GM18519 (cell line): ENCODE data around the gene AOC2.
"Not testable (repeated sequence)": the region's sequence is repeated elsewhere in the genome, so short reads cannot be mapped to it uniquely, and the experiment has no call there.

ENCODE experiments used
- ATAC-seq: cut with Tn5 transposase; IDR thresholded peaks from one replicate; pipeline ENCODE4 v1.9.1; 2021; ENCODE audit warnings: mild to moderate bottlenecking, moderate library complexity; ENCODE audit not compliant: unreplicated experiment, low FRiP score

Gene AOC2

DNA sequence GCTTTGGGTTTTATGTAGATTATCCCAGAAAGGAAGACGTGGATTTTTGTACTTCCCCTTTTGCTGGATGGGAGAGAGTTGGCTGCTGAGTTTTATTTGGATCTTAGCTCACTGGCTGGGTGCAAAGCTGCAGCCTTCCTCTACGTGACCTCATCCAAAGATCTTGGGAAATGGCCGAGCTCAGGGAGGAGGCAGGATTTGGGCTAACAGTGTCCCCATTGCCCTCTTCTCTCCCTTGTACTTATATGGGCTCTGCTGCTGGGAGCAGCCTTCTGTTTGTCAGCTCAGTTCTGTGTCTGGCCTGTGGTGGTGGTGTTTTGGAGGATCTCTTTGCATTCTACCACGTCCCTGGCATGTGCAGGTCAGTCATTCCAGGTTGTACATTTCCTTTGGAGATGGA lies 8.6 kb downstream of the AOC2 start:
- no peak for ATAC-seq

DNA sequence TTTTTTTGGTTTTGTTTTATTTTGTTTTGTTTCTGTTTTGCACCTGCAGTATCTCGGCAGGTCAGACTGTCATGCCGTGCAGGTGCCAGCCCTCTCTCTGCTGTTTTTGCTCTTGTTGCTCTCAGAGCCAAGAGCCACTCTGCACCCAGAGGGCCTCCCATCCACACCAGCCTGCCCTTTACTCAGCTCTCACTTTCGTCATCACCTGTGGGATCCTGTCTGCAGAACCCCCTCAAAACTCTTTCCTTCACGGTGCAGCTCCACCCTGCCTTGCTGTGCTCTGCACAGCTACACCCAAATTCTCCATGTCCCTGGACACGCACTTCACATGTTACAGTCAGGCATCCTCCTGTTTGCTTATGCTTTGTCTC lies 9.2 kb downstream of the AOC2 start:
- no peak for ATAC-seq

GRCh38 chr17:42853968-42854790 lies 9.8 kb downstream of the AOC2 start:
- no peak for ATAC-seq

DNA sequence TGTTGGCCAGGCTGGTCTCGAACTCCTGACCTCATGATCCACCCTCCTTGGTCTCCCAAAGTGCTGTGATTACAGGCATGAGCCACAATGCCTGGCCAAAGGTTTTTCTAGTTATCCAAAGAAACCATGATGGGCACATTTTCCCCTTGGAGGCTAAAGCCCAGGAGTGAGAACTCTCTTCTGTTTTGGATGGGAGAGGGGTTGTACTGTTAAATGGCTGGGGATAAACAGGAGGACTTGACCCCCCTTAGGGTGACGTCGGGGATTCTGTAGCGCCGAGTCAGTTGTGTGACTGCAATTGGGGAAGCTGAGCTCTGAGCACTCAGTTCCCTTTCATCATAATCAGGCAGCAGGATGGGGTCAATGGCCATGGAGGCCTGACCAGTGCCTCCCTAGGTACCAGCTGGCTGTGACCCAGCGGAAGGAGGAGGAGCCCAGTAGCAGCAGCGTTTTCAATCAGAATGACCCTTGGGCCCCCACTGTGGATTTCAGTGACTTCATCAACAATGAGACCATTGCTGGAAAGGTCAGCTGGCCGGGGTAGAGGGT lies 10.7 kb downstream of the AOC2 start:
- ATAC-seq: no peak

- ATAC-seq: not testable (repeated sequence)
These were observed 11.7 kb downstream of the AOC2 start for GRCh38 chr17:42856093-42856492.

GRCh38 chr17:42856516-42856915 lies 12.1 kb downstream of the AOC2 start:
- not testable (repeated sequence) for ATAC-seq

DNA sequence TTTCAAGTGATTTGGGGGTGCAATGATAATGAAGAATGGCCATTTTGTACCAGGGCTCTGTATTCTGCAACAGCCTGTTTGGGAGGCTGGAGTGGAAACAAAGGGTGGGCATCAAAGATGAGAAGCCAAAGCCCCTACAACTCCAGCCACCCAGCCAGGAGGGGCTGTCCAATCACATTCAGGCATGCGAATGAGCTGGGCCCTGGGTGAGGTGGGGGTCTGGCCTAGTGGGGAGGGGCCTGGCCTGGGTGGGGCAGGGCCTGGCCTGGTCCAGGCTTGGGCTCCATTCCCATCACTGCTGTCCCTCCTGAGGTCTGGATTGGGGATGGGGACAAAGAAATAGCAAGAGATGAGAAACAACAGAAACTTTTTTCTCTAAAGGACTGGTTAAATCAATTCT lies 13.0 kb downstream of the AOC2 start:
- ATAC-seq: no peak

DNA sequence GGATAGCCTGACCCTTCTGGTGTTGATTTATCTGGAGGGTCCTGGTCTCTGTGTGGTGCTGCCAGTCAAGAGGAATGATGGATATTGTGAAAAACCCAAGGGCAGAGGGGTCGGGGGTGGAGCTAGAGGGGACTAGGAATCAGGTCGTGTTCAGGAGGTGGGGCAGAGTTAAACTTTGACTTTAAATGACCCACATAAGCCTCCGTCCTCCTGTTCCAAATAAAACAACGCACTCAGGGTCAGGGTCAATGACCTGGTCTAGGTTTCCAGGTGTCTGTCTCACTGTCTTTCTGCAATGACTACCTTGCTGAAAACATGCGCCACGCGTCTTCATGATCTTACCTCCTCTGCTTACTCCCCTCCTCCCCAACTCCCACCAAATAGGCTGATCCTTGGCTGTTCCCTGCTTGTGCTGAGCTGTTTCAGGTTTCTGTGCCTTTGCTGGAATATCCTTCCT lies 21.3 kb downstream of the AOC2 start:
- ATAC-seq: no peak

DNA sequence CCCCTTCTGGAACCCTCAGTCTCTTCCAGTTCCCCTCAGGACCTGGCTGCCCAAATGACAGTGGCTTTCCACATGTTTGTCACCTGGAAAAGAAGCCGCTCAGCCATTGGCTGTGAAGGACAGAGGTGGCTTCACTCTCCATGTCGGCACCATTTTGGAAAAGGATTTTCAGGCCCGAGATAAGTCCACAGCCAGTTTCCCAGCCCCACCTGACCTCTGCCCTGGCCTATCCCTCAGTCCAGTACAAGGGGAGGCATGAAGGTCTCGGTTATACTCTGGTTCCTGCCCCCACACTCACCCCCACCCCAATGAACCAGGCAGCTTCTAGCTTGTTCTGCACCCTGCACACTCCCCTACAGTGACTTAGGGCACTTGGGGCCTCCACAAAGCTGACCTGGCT lies 21.8 kb downstream of the AOC2 start:
- no peak for ATAC-seq

GRCh38 chr17:42866631-42867575 lies 22.5 kb downstream of the AOC2 start:
- no peak for ATAC-seq

DNA sequence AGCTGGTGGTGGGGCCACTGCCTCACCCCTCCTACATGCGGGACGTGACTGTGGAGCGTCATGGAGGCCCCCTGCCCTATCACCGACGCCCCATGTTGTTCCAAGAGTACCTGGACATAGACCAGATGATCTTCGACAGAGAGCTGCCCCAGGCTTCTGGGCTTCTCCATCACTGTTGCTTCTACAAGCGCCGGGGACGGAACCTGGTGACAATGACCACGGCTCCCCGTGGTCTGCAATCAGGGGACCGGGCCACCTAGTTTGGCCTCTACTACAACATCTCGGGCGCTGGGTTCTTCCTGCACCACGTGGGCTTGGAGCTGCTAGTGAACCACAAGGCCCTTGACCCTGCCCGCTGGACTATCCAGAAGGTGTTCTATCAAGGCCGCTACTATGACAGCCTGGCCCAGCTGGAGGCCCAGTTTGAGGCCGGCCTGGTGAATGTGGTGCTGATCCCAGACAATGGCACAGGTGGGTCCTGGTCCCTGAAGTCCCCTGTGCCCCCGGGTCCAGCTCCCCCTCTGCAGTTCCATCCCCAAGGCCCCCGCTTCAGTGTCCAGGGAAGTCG lies 23.4 kb downstream of the AOC2 start:
- not testable (repeated sequence) for ATAC-seq

DNA sequence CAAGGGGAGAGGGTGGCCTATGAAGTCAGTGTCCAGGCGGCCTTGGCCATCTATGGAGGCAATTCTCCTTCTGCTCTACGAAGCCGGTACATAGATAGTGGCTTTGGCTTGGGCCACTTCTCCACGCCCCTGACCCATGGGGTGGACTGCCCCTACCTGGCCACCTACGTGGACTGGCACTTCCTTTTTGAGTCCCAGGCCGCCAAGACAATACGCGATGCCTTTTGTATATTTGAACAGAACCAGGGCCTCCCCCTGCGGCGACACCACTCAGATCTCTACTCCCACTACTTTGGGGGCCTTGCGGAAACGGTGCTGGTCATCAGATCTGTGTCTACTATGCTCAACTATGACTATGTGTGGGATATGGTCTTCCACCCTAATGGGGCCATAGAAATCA lies 24.0 kb downstream of the AOC2 start:
- no peak for ATAC-seq

- no peak for ATAC-seq
These were observed 27.3 kb downstream of the AOC2 start for GRCh38 chr17:42871647-42872046.

GRCh38 chr17:42872251-42872965 lies 28.0 kb downstream of the AOC2 start:
- no peak for ATAC-seq

- ATAC-seq: no peak
These were observed 28.9 kb downstream of the AOC2 start for GRCh38 chr17:42873315-42873714.

- not testable (repeated sequence) for ATAC-seq
These were observed 29.7 kb downstream of the AOC2 start for GRCh38 chr17:42873932-42874695.

DNA sequence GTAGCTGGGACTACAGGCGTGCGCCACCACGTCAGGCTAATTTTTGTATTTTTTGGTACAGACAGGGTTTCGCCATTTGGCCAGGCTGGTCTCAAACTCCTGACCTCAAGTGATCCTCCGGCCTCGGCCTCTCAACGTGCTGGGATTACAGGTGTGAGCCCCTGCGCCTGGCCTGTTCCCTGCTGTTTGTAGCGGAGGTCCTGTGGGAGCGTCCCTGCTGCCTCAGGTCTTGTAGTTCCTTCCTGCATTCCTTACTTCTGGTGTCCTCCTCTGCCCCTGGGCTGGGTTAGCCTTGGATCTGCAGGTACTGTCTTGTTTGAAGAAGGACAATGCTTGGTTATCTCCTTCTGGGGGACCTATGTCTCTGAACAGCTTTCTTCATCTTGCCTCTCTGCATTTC lies 32.7 kb downstream of the AOC2 start:
- no peak for ATAC-seq

DNA sequence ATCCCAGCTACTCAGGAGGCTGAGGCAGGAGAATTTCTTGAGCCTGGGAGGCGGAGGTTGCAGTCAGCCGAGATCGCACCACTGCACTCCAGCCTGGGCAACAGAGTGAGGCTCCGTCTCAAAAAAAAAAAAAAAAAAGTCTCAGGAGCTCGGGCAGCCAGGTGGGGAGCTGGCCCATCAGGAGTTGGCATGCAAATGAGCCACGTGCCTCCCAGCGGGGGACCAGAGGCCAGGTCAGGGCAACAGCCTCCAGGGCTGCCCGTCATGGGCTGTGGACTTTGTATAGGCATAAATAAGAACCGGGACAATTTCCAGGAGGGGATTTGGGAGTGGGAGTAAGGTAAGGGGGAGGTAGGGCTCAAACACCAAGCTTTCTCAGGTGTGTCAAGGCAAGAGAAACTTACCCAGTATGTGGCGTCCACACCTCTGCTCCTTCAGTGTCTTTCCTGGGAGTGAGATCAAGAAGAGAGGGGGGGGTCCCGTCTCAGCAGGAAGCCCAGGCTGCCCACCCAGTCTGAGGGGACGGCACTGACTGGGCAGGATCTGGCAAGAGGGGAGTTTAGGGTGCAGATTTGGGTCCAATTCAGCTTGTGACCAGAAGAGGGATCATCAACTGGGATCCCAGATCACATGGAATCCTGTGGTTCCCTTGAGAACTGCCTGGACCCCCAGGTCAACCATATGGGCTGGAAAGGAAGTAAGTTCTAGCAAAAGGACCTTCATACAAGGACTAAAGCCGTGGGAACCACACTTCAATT lies 33.9 kb downstream of the AOC2 start:
- ATAC-seq: no peak
